Activated CD8-positive, alpha-beta memory T cell treated with anti-CD3 and anti-CD28 coated beads, Interleukin-2, amount 50 U/mL, for 24 hours (primary cell): ENCODE results near the gene SSR4.

Source experiments
- DNase-seq: peaks from one replicate; pipeline ENCODE4 v3.0.0-alpha.2; 2020; ENCODE audit errors: extremely low read depth

SSR4 gene

GRCh38 chrX:153780678-153781427 lies 13.6 kb upstream of the SSR4 start, which contains the start of gene SRPK3:
TSS of gene SRPK3 (plus strand) at chrX:153781041. CDS start at chrX:153781087, 46 bp downstream.
- no peak for DNase-seq

DNA sequence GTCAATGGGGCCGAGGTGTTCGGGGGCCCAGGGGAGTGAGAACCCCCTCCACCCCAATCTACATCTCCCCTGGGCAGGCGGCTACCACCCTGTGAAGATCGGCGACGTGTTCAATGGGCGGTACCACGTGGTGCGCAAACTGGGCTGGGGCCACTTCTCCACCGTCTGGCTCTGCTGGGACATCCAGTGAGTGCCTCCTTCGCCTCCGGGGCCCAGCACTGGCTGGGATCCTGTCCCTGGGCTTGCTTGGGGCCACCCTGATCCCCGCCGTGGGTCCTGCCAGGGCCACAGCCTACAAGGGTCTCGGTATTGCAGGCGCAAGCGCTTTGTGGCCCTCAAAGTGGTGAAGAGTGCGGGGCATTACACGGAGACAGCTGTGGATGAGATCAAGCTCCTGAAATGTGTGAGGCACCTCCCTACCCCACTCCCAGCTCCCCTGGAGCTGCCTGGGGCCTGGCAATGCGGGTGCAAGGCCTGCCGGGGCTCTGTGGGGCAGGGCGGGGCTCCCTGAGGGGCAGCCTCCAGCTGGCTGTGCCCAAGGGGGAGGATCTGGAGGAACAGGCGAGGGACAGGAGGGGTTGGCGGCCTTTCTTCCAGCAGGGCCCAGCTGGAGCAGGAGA lies 12.9 kb upstream of the SSR4 start:
- no peak for DNase-seq

- DNase-seq, result no peak
These were observed 12.2 kb upstream of the SSR4 start for GRCh38 chrX:153782313-153782712.

GRCh38 chrX:153782871-153783270 lies 11.6 kb upstream of the SSR4 start:
- no peak for DNase-seq

- no peak for DNase-seq
These were observed 11.0 kb upstream of the SSR4 start for GRCh38 chrX:153783378-153784013.

GRCh38 chrX:153784325-153784967 lies 10.0 kb upstream of the SSR4 start:
- no peak for DNase-seq

- no peak for DNase-seq
These were observed 7.8 kb upstream of the SSR4 start for GRCh38 chrX:153786669-153787068.

GRCh38 chrX:153789654-153790053 lies 4.8 kb upstream of the SSR4 start:
- no peak for DNase-seq

- DNase-seq, result no peak
These were observed 3.2 kb upstream of the SSR4 start for GRCh38 chrX:153791104-153791852.

DNA sequence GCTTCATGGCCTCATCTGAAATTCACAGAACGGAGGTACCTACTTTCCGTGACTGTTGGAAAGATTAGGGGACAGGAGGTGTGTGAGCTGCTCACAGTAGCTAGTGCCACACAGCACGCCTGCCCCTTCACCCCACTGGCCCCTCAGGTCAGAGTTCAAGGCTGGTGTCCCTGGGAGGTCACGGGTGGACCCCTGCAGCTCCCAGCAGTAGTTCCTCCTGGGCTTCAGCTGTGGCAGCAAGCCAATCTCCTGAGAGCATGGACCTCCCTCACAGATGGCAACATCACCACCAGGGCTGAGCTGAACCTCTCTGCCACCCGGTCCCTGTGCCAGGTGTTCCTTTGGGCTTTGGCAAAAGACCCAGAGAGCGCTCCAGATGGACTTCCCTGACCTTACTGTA lies 2.1 kb upstream of the SSR4 start:
- DNase-seq, result no peak

- DNase-seq, result no peak
These were observed 1.2 kb upstream of the SSR4 start for GRCh38 chrX:153793291-153793690.

DNA sequence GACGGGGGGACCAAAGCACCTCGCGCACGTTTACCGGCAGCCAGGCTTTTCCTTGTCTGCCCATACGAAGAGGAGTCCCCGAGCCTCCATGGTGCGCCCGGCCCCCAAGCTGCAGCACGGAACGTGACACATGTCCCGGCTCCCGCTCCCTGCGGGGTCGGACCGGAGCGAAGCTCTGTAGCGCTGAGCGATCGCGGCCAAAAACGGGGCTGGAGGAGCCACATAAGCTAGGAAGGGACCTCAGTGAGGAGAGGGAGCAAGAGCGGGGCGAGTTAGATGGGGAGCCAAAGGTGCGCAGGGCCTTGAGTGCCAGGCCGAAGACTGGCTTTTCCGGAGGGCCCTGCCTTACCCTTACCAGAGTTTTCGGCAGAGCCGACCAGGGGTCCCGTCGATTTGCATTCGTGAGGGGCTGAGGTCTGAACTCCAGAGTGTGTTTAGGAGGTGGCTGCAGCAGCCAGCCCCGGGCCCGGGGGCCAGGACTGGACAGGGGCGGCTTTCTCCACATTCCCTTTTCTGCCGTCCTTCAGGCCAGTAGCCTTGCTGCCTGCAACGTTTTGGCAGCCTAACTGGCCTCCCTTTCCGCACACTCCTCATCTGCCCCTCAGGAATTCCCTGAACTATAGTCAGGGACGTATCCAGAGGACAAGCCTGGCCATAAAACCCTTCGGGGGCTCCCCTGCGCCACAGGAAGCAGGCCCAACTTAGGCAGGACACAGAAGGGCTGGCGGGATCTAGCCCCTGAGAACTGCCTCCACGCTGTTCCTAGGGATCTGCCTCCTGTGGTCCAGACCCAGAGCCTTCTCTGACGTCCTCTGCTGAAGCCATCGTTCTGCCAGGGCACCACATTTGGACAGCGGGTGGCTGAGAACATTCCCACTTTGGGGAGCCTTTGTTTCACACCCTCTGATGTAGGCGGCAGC lies 689 bp downstream of the SSR4 start:
- no peak for DNase-seq

DNA sequence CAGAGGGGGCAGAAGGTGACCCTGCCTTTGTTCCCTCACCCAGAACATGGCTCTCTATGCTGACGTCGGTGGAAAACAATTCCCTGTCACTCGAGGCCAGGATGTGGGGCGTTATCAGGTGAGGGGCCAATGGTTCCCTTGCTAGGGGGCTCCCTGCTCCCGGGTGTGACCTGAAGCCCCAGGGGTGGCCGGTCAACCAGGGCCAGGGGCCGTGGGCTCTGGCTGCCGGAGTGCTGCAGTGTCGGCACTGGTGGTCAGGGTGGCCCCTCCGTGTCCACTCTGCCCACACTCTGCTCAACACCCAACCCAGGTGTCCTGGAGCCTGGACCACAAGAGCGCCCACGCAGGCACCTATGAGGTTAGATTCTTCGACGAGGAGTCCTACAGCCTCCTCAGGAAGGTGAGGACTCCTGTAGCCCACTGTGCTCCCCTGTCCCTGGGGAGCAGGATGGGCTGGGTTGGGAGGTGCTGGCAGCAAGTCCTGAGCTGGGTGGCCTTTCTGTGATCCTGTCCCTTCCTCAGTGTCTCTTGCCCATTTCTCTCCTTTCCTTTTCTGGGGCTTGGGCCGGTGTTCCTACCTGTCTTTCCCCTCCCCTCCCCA lies 3.0 kb downstream of the SSR4 start:
- no peak for DNase-seq

GRCh38 chrX:153799326-153799725 lies 4.9 kb downstream of the SSR4 start:
- DNase-seq, result no peak

- DNase-seq, result no peak
These were observed 5.8 kb downstream of the SSR4 start for GRCh38 chrX:153800177-153800722.

DNA sequence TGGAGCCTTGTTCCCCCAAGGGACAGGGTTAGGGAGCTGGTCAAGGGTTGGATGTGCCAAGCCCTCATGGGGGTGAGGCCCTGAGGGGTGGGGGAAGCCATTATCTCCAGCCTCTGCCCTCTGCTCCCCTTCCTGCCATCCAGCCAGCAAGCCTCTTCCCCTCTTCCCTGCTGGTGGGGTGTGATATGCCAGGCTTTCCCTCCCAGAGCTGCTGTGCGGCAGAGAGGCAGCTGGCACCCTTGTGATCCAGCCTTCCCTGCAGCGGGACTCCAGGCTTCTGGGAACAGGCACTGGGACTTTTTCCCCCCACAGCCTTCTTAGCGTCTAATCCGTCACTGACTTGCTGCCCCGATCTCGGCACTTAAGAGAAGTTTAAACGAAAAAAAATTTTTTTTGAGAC lies 6.3 kb downstream of the SSR4 start:
- DNase-seq, result no peak

- no peak for DNase-seq
These were observed 7.2 kb downstream of the SSR4 start for GRCh38 chrX:153801669-153802068.

- DNase-seq, result no peak
These were observed 8.1 kb downstream of the SSR4 start for GRCh38 chrX:153802513-153803045.

GRCh38 chrX:153803211-153804099 lies 9.0 kb downstream of the SSR4 start:
- no peak for DNase-seq
